HG02938 (cell line): ENCODE results near the gene KLHL17.
"Not testable (repeated sequence)": the region's sequence is repeated elsewhere in the genome, so short reads cannot be mapped to it uniquely, and the experiment has no call there.

Source experiments
- ATAC-seq: cut with Tn5 transposase; IDR thresholded peaks from one replicate; pipeline ENCODE4 v1.9.1; 2021; ENCODE audit warnings: mild to moderate bottlenecking, moderate library complexity; ENCODE audit not compliant: unreplicated experiment

The KLHL17 gene

GRCh38 chr1:978835-979743 lies 18.7 kb downstream of the KLHL17 start:
- no peak for ATAC-seq

GRCh38 chr1:979744-980072 lies 19.3 kb downstream of the KLHL17 start:
- no peak for ATAC-seq

- ATAC-seq, result no peak
These were observed 19.8 kb downstream of the KLHL17 start for GRCh38 chr1:980137-980571.

- no peak for ATAC-seq
These were observed 20.4 kb downstream of the KLHL17 start for GRCh38 chr1:980602-981395.

DNA sequence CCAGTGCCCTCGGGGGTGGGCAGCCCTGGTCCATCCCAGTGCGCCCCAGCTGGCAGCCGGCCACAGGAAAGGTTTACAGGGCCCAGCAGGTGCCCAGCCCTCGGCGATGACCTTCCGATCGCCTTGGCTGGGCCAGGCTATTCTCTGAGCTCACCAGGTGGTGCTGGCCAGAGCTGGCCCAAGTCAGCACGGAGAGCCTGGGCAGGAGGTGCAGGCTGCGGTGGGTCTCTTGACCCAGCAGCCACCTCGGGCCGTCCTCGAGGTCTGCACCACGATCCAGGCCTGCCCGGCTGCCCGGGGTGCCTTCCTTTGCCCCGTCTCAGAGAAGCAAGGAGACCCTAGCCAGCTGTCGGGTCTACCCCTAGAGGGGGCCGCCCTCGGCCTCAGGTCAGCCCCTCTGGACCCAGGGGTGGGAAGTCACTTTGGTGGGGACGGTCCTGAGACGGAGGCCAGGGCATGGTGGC lies 21.1 kb downstream of the KLHL17 start:
- no peak for ATAC-seq

GRCh38 chr1:981955-982558 lies 21.7 kb downstream of the KLHL17 start, which contains the start of gene PERM1:
Gene PERM1 (minus strand): TSS chr1:982093. CDS start chr1:981029, 1,064 bp downstream.
- ATAC-seq, result no peak

GRCh38 chr1:982765-983436 lies 22.5 kb downstream of the KLHL17 start:
- no peak for ATAC-seq

DNA sequence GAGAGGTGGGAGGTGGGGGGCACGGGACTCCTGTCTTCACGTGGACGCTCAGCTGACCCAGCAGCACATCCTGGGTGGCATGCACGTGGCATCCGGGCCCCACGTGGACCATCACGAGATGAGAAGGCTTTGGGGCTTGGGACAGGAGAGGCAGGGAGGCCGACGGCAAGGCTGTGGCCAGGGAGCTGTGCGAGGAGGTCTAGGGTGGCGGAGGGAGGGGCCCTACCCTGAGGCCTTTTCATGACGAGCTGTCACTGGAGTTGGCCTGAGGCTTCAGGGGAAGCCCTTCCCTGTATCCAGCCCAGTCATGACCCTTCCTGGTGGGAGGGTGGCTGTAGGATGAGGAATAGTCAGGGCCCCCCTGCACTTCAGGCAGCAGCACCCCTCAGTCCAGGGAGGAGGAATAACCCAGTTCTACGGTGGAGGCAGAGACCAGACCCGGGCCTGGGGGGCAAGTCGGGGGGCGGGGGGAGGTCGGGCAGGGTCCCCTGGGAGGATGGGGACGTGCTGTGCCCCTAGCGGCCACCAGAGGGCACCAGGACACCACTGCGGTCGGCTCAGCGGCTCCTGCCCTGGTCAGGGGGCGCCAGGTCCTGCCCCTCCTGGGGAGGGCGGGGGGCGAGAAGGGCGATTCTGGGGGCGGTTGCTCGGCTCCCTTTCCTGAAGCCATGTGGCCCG lies 23.6 kb downstream of the KLHL17 start:
- ATAC-seq, result no peak

DNA sequence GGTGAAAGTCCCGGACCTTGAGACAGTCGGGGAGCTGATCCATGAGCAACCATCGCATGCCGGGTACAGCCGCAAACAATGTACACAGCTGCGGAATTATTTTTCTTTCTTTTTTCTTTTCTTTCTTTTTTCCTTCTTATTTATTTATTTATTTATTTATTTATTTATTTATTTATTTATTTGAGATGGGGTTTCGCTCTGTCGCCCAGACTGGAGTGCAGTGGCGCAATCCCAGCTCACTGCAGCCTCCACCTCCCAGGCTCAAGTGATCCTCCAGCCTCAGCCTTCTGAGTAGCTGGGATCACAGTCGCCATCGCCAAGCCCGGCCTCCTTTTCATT lies 24.1 kb downstream of the KLHL17 start:
- no peak for ATAC-seq

DNA sequence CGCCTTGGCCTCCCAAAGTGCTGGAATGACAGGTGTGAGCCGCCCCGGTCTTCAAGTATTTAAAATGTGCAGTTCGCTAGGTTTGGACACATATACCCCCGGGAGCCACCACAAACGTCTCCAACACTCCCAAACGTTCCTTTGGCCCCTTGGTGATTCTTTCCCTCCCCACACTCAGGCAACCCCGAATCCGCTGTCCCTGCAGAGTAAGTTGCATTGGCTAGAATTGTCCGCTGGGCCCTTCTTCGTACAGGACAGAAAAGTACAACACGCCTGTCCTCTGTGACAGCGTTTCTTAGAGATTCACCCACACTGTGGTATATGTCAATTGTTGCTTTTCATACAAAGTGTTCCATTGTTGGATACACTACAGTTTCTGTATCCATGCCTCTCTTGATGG lies 24.7 kb downstream of the KLHL17 start:
- no peak for ATAC-seq

DNA sequence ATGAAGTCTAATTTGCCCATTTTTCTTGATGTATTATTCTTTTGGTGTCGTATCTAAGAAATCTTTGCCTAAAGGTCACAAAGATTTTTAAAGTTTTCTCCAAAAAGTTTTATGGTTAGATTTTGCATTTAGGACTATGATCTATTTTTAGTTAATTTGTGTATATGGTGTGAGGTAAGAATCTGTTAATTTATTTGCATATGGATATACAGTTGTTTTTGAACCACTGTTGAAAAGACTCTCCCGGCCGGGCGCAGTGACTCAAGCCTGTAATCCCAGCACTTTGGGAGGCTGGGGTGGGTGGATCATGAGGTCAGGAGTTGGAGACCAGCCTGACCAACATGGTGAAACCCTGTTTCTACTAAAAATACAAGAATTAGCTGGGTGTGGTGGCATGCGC lies 27.7 kb downstream of the KLHL17 start:
- not testable (repeated sequence) for ATAC-seq

DNA sequence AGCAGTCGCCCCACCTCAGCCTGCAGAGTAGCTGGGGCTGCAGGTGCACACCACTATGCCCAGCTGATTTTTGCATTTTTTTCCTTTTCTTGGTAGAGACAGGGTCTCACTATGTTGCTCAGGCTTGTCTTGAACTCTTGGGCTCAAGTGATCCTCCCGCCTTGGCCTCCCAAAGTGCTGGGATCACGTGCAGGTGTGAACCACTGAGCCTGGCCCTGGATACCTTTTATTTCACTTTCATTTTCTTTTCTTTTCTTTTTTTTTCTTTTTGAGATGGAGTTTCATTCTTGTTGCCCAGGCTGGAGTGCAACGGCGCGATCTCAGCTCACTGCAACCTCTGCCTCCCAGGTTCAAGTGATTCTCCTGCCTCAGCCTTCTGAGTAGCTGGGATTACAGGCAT lies 30.9 kb downstream of the KLHL17 start:
- not testable (repeated sequence) for ATAC-seq

DNA sequence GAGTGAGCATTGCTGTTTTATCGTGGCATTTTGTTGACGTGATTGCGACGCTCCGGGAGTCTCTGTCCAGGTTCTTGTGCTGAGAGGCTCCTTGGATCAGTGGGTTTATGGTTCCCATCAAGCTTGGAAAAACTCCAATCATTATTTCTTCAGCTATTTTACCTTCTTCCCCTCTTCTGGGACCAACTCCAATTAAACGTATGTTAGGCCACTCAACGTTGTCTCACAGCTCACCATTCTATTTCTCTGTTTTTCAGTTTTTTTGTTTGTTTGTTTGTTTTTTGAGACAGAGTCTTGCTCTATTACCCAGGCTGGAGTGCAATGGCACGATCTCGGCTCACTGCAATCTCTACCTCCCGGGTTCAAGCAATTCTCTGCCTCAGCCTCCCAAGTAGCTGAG lies 31.5 kb downstream of the KLHL17 start:
- no peak for ATAC-seq

GRCh38 chr1:992362-992761 lies 32.0 kb downstream of the KLHL17 start:
- no peak for ATAC-seq

GRCh38 chr1:993379-993995 lies 33.1 kb downstream of the KLHL17 start:
- no peak for ATAC-seq

GRCh38 chr1:994546-994945 lies 34.2 kb downstream of the KLHL17 start:
- not testable (repeated sequence) for ATAC-seq

- ATAC-seq, result no peak
These were observed 35.6 kb downstream of the KLHL17 start for GRCh38 chr1:995665-996633.

DNA sequence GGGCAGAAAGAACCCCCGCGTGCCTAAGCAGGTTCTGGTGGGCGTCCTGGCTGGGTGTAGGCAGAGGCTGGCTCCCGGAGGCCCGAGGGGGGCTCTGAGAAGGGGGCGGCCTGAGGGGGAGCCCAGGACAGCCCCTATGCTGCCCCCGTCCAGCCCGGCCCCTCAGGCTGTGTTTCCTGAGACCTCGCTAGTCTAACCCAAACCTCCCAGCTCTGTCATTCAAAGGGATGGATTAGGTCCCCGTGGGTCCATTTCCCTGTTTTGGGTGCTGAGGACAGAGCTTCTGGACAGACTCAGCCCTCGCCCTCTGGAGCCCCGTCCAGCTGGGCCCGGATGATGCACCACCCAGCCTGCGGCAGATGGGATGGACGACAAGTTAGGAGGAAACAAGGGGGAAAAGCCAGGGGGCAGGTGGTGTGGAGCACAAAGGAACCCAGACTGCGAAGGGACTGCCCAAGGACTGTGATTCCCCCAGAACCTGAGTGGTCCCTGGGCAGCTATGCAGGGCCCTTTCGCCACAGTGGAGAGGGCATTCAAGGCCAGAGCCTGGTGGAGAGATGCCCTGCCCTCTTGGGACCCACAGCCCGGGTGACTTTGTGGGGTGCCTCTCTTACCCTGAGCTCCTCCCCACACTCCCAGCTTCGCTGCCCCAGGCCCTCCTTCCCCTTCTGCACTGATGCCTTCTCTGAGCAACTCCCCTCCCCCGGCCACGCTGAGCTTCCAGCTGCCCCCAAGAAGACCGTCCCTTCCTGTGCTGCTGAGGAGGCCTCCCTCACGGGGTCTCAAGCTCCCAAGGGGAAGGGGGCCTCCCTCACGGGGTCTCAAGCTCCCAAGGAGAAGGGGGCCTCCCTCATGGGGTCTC lies 36.7 kb downstream of the KLHL17 start:
- ATAC-seq, result no peak
